A673 (cell line): Measurements from ENCODE around the gene SHISAL1. TPM values are rescaled to one million over a fixed set of nuclear protein-coding genes. Genes with fewer than 3 reads are reported as not detected.

Experiments used
- BruUV-seq: library from RNA; stranded (reverse); fragments of 400-500 nt; replicated peaks from 2 replicates; lab custom pipeline; 2021; lab: Mats Ljungman, UMichigan
- CTCF ChIA-PET: fragments of 300-600 bp; sonication (Branson Sonifier 250); formaldehyde crosslinking; loops from one replicate; lab custom pipeline; 2022; ENCODE audit warnings: antibody characterized with exemption; lab: Charles Lee
- POLR2A ChIA-PET: fragments of 300-600 bp; sonication (Branson Sonifier 250); formaldehyde crosslinking; loops from one replicate; lab custom pipeline; 2022; ENCODE audit warnings: antibody characterized with exemption; ENCODE audit not compliant: low non-redundant PET; lab: Charles Lee
- DNase-seq: peaks from one replicate; pipeline ENCODE4 v3.0.0-alpha.2; 2015; ENCODE audit warnings: low spot score
- H3K27ac ChIP-seq: fragments of 200-600 bp; sonication (generic); 2 replicates; pipeline ENCODE4 v1.5.1; 2016; ENCODE audit warnings: mixed run types, low read depth, mild to moderate bottlenecking, mixed read lengths, antibody characterized with exemption, low read length; ENCODE audit not compliant: poor library complexity, severe bottlenecking
- H3K27me3 ChIP-seq: fragments of 200-600 bp; sonication (generic); replicated peaks from 2 replicates; pipeline ENCODE4 v1.6.1; 2017; ENCODE audit warnings: mixed run types, low read depth, mild to moderate bottlenecking, mixed read lengths, antibody characterized with exemption, low read length; ENCODE audit not compliant: insufficient read depth, poor library complexity
- H3K36me3 ChIP-seq: fragments of 200-600 bp; sonication (generic); 2 replicates; pipeline ENCODE4 v1.6.1; 2016; ENCODE audit warnings: mixed run types, mild to moderate bottlenecking, mixed read lengths, antibody characterized with exemption, low read length; ENCODE audit not compliant: insufficient read depth, poor library complexity, severe bottlenecking
- H3K4me1 ChIP-seq: fragments of 200-600 bp; sonication (generic); 2 replicates; pipeline ENCODE4 v1.6.1; 2017; ENCODE audit warnings: mixed run types, mild to moderate bottlenecking, mixed read lengths, antibody characterized with exemption, low read length; ENCODE audit not compliant: insufficient read depth, poor library complexity, severe bottlenecking
- H3K4me3 ChIP-seq: fragments of 200-600 bp; sonication (generic); 2 replicates; pipeline ENCODE4 v1.5.1; 2016; ENCODE audit warnings: low read depth, mixed run types, mild to moderate bottlenecking, mixed read lengths, low read length; ENCODE audit not compliant: poor library complexity, severe bottlenecking
- H3K9me3 ChIP-seq: fragments of 200-600 bp; sonication (generic); 2 replicates; pipeline ENCODE4 v1.6.1; 2016; ENCODE audit warnings: mixed run types, low read depth, mild to moderate bottlenecking, mixed read lengths, antibody characterized with exemption, low read length; ENCODE audit not compliant: poor library complexity, severe bottlenecking
- EZH2 ChIP-seq: fragments of 200-600 bp; sonication (generic); IDR thresholded peaks from 2 replicates; pipeline ENCODE4 v1.6.1; 2017; ENCODE audit warnings: borderline replicate concordance, low read depth, mild to moderate bottlenecking, mixed read lengths, antibody characterized with exemption, low read length; ENCODE audit not compliant: poor library complexity, severe bottlenecking
- intact Hi-C: fragments of 100-400 bp; cut with micrococcal nuclease; formaldehyde crosslinking; loops from one replicate; pipeline ENCODE4 v1.10.0; 2022; ENCODE audit not compliant: unreplicated experiment
- total RNA-seq: library from RNA; stranded (reverse); gene quantifications from 2 replicates; pipeline ENCODE4 v1.2.3, GENCODE V29; 2021
- TF ChIP-seq, protein P1 (sequence below): fragments of 300-800, 200-600 bp; sonication (generic); conservative IDR thresholded peaks from 2 replicates; pipeline ENCODE4 v1.5.1; 2017; ENCODE audit warnings: low read depth, mild to moderate bottlenecking, antibody characterized with exemption, low read length, moderate library complexity, mixed read lengths

SHISAL1 gene
- total RNA-seq, 1 experiment from 2014 or later: 1.8 TPM

DNA sequence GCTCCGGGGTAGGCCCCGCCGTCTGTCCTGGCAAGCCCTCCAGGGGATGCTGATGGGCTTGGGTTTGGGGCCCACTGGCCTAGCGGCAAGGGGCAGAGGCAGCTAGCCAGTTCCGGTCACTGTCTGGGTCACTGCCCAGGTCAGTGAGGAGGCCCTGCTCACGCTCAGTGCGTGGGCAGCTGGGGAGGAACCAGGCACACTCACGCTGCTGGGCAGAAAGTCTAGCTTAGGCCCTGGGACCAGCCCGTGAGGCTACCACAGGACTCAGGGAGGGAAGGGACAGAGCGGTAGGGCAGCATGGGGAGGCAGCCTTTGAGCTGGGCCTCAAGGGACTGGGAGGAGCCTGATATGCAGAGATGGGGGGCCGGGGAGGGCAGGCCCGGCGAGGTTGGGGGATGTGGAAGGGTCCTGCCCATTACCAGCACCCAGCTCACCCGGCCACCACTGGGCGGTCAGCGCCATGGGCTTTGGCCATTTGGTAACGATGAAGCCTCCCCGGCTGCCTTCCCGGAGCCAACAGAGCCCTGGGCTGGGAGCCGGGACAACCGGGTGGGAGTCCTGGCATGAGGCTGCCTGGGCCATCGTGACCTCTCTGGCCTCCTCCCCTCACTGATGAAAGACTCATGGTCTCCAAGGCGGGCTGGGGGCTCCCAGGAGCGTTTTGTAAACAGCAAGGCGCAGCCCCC is 14.2 kb downstream of the SHISAL1 start:
- DNase-seq: no peak
- ChIA-PET POLR2A (no interaction called here), CTCF (no interaction called here)
- no peaks in the 10 kb centered on the region for H3K9me3 ChIP-seq
- no peaks in the 10 kb centered on the region for H3K36me3 ChIP-seq
- H3K4me1 ChIP-seq: no peaks in the 10 kb centered on the region
- H3K4me3 ChIP-seq: no peak overlapping the region
- no peak overlapping the region for H3K27ac ChIP-seq
- no peak for TF ChIP-seq EZH2
- TF ChIP-seq, protein P1, sequence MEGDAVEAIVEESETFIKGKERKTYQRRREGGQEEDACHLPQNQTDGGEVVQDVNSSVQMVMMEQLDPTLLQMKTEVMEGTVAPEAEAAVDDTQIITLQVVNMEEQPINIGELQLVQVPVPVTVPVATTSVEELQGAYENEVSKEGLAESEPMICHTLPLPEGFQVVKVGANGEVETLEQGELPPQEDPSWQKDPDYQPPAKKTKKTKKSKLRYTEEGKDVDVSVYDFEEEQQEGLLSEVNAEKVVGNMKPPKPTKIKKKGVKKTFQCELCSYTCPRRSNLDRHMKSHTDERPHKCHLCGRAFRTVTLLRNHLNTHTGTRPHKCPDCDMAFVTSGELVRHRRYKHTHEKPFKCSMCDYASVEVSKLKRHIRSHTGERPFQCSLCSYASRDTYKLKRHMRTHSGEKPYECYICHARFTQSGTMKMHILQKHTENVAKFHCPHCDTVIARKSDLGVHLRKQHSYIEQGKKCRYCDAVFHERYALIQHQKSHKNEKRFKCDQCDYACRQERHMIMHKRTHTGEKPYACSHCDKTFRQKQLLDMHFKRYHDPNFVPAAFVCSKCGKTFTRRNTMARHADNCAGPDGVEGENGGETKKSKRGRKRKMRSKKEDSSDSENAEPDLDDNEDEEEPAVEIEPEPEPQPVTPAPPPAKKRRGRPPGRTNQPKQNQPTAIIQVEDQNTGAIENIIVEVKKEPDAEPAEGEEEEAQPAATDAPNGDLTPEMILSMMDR: no peak
- no peaks in the 10 kb centered on the region for H3K27me3 ChIP-seq
- no TSS peak for BruUV-seq
- intact Hi-C loops: no loop called here

DNA sequence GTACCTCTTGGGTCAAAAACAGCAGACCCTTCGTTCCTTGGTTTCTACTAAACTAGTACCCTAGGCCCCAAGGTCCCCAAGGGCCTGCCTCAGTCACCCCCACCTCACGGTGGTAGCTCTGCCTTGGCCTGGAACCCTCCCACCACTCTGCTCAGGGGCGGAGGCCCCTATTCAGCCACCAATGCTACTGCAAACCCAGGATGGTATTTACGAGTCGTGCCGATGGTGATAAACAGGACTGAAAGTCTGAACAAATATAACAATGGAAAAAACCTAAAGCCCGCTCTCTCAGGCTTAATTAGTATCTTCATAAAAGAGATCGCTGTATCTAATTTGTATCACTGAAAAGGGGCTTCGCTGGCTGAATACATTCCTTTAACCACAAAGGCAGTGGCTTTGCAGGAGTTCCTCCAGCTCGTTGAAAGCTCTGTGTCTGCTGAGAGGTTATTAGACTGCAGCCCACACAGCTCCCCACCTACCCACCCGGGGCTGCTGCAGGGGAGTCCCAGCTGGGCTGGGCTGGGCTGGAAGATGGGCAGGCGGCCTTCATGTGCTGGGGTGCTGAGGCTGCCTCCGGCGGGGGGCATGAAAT is 15.2 kb downstream of the SHISAL1 start:
- peak; percentile 41 for DNase-seq
- H3K27me3 ChIP-seq: no peaks in the 10 kb centered on the region
- H3K36me3 ChIP-seq: no peaks in the 10 kb centered on the region
- H3K27ac ChIP-seq: no peak overlapping the region
- H3K4me1 ChIP-seq: no peaks in the 10 kb centered on the region
- no peak for TF ChIP-seq EZH2
- TF ChIP-seq, protein P1: no peak
- H3K4me3 ChIP-seq: no peak overlapping the region
- BruUV-seq: no TSS peak
- intact Hi-C loops: no loop called here
- CTCF ChIA-PET: no interaction called here
- no peaks in the 10 kb centered on the region for H3K9me3 ChIP-seq
- POLR2A ChIA-PET: no interaction called here

DNA sequence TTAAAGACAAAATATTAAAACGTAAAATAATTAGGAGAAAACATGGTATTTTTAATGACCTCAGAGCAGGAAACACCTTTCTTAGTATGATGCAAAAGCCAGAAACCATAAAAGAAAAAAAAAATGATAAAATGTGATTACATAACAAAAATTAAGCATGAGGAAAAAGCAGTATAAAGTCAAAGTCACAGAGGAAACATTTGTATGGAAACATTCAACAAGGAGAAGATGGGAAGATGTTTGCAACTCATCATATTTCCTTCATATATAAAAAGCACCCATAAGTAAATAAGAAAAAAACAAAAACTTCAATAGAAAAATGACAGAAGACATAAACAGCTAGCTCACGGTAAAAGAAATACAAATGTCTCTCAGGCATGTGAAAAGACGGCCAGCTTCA is 17.3 kb downstream of the SHISAL1 start:
- Histone ChIP-seq H3K4me1 (peaks cover 7% of the 10 kb centered on the region), H3K27me3 (no peaks in the 10 kb centered on the region), H3K9me3 (no peaks in the 10 kb centered on the region), H3K27ac (no peak overlapping the region), H3K36me3 (no peaks in the 10 kb centered on the region), H3K4me3 (no peak overlapping the region)
- POLR2A ChIA-PET: no interaction called here
- TF ChIP-seq EZH2: no peak
- TF ChIP-seq, protein P1: no peak
- no peak for DNase-seq
- BruUV-seq: no TSS peak
- intact Hi-C loops: no loop called here
- CTCF ChIA-PET: no interaction called here
